ENCODE measurements around the gene SH2B3.

The SH2B3 gene

GRCh38 chr12:111445726-111446581, 40.2 kb downstream of the SH2B3 start:
- CTCF ChIA-PET = interaction anchor here (3.2 kb wide), 1 partner anchor 49 kb away, joined by 9 read pairs; no protein-coding TSS in a partner anchor
- POLR2A ChIA-PET = interaction anchor here (0.9 kb wide), 1 partner anchor 42 kb away, joined by 3 read pairs; no protein-coding TSS in a partner anchor

GRCh38 chr12:111446631-111447570, 41.2 kb downstream of the SH2B3 start:
- ChIA-PET POLR2A (interaction anchor here (0.6 to 0.9 kb wide), 2 partner anchors 43 to 48 kb away, joined by 3 to 4 read pairs; no protein-coding TSS in a partner anchor), CTCF (no interaction called here)
- TF ChIP-seq SUZ12 (IDR thresholded peaks at IDR 0.05) (no peak), FOXK2 (IDR thresholded peaks at IDR 0.05) (no peak), FOXA1 (IDR thresholded peaks at IDR 0.05) (no peak), LEF1 (IDR thresholded peaks at IDR 0.05; ENCODE audit: borderline replicate concordance) (no peak), ZNF384 (IDR thresholded peaks at IDR 0.05) (no peak), ARNT (IDR thresholded peaks at IDR 0.05) (no peak), CTBP1 (IDR thresholded peaks at IDR 0.05; ENCODE audit: borderline replicate concordance) (no peak), ELF4 (IDR thresholded peaks at IDR 0.05) (no peak)
- DNase-seq (ENCODE audit: extremely low spot score) = no peak

More at GRCh38 chr12:111445726-111446581, 40.2 kb downstream of the SH2B3 start:
- DNase-seq (ENCODE audit: extremely low spot score) = no peak
- TF ChIP-seq FOXK2 (IDR thresholded peaks at IDR 0.05) (no peak), SP1 (IDR thresholded peaks at IDR 0.05) (no peak), ELF4 (IDR thresholded peaks at IDR 0.05) (no peak), LEF1 (IDR thresholded peaks at IDR 0.05; ENCODE audit: borderline replicate concordance) (no peak), NFRKB (IDR thresholded peaks at IDR 0.05) (no peak), CTBP1 (IDR thresholded peaks at IDR 0.05; ENCODE audit: borderline replicate concordance) (no peak), FOXM1 (IDR thresholded peaks at IDR 0.05; ENCODE audit: borderline replicate concordance) (no peak), ARNT (IDR thresholded peaks at IDR 0.05) (no peak), ZNF384 (IDR thresholded peaks at IDR 0.05) (no peak)

- POLR2A ChIA-PET = interaction anchor here (0.6 kb wide), 1 partner anchor 49 kb away, joined by 4 read pairs; no protein-coding TSS in a partner anchor
- CTCF ChIA-PET = no interaction called here
- TF ChIP-seq NFRKB (IDR thresholded peaks at IDR 0.05) = no peak
- TF ChIP-seq FOXA1 (IDR thresholded peaks at IDR 0.05) = no peak
- DNase-seq (ENCODE audit: extremely low spot score) = no peak
Measured at GRCh38 chr12:111447571-111448265, 42.0 kb downstream of the SH2B3 start.

GRCh38 chr12:111448266-111448830, 42.6 kb downstream of the SH2B3 start:
- TF ChIP-seq FOXK2 (IDR thresholded peaks at IDR 0.05) = no peak
- no peak for TF ChIP-seq FOXM1 (IDR thresholded peaks at IDR 0.05; ENCODE audit: borderline replicate concordance)
- TF ChIP-seq PKNOX1 (IDR thresholded peaks at IDR 0.05) = no peak
- TF ChIP-seq FOXA1 (IDR thresholded peaks at IDR 0.05) = no peak
- no peak for TF ChIP-seq ZNF384 (IDR thresholded peaks at IDR 0.05)
- no peak for TF ChIP-seq ELF4 (IDR thresholded peaks at IDR 0.05)
- TF ChIP-seq BHLHE40 (IDR thresholded peaks at IDR 0.05; ENCODE audit: borderline replicate concordance) = no peak
- no peak for TF ChIP-seq HDGF (IDR thresholded peaks at IDR 0.05; ENCODE audit: borderline replicate concordance)
- no peak for TF ChIP-seq ARNT (IDR thresholded peaks at IDR 0.05)
- TF ChIP-seq TARDBP (IDR thresholded peaks at IDR 0.05) = no peak
- no peak for TF ChIP-seq L3MBTL2 (conservative IDR thresholded peaks at IDR 0.05)
- DNase-seq (ENCODE audit: extremely low spot score) = no peak
- ChIA-PET CTCF (interaction anchor here (1.5 kb wide), 1 partner anchor 51 kb away, joined by 6 read pairs; no protein-coding TSS in a partner anchor), POLR2A (no interaction called here)

GRCh38 chr12:111448846-111449790, 43.4 kb downstream of the SH2B3 start:
- no peak for DNase-seq (ENCODE audit: extremely low spot score)
- POLR2A ChIA-PET = no interaction called here
- CTCF ChIA-PET = interaction anchor here (0.6 to 1.5 kb wide), 3 partner anchors 52 to 232 kb away, joined by 3 to 6 read pairs (median 3); no protein-coding TSS in a partner anchor

More at GRCh38 chr12:111448846-111449790, 43.4 kb downstream of the SH2B3 start:
- TF ChIP-seq LEF1 (IDR thresholded peaks at IDR 0.05; ENCODE audit: borderline replicate concordance) = no peak
- TF ChIP-seq SUZ12 (IDR thresholded peaks at IDR 0.05) = no peak
- no peak for TF ChIP-seq ARNT (IDR thresholded peaks at IDR 0.05)
- TF ChIP-seq NFRKB (IDR thresholded peaks at IDR 0.05) = no peak
- no peak for TF ChIP-seq FOXM1 (IDR thresholded peaks at IDR 0.05; ENCODE audit: borderline replicate concordance)
- no peak for TF ChIP-seq ELF4 (IDR thresholded peaks at IDR 0.05)
- no peak for TF ChIP-seq SP1 (IDR thresholded peaks at IDR 0.05)
- TF ChIP-seq FOXK2 (IDR thresholded peaks at IDR 0.05) = no peak
- no peak for TF ChIP-seq BHLHE40 (IDR thresholded peaks at IDR 0.05; ENCODE audit: borderline replicate concordance)

All from HEK293T (cell line).